GM23338 (cell line): ENCODE data around the gene PPM1J. TPM values are rescaled to one million over a fixed set of nuclear protein-coding genes. Genes with fewer than 3 reads are reported as not detected.

ENCODE experiments used
- CTCF ChIP-seq, 2 experiments: fragments of 200-600 bp in 1 of 2; sonication (generic) in 1 of 2; conservative IDR thresholded peaks; 2 replicates each; pipeline versions ENCODE4 v1.5.1 to v1.6.1; 2016 to 2017; ENCODE audit warnings: antibody characterized with exemption in 2 of 2, low read depth in 2 of 2, mild to moderate bottlenecking in 2 of 2, moderate library complexity in 1 of 2
- ETS1 ChIP-seq: IDR thresholded peaks from 2 replicates; pipeline ENCODE4 v1.6.1; 2016; ENCODE audit warnings: antibody characterized with exemption
- EZH2 ChIP-seq: fragments of 200-600 bp; sonication (generic); IDR thresholded peaks from one replicate; pipeline ENCODE4 v1.8.0; 2017; ENCODE audit warnings: antibody characterized with exemption, mild to moderate bottlenecking, low read depth; ENCODE audit not compliant: unreplicated experiment
- JUNB ChIP-seq: IDR thresholded peaks from one replicate; pipeline ENCODE4 v1.6.1; 2016; ENCODE audit warnings: antibody characterized with exemption; ENCODE audit not compliant: unreplicated experiment
- ZNF462 ChIP-seq: fragments of 250-450 bp; sonication (Bioruptor Pico); IDR thresholded peaks from 2 replicates; pipeline ENCODE4 v1.5.0; 2020; ENCODE audit warnings: mild to moderate bottlenecking, moderate library complexity
- polyA plus RNA-seq: library from polyadenylated mRNA; unstranded; fragments of >200 nt; fragmentation: Nextera tagmentation; extraction: Ambion mirVana; gene quantifications from 2 replicates; pipeline ENCODE4 v1.2.1, GENCODE V29; 2016
- total RNA-seq: library from RNA; depleted of rRNA; stranded (reverse); fragments of >200 nt; shearing (Covaris generic); gene quantifications from 2 replicates; pipeline ENCODE4 v1.2.3, GENCODE V29; 2014

PPM1J gene
- total and polyA plus RNA-seq, 2 experiments from 2014 or later: 19.0 to 22.4 TPM

- no peak for TF ChIP-seq ZNF462
- no peak for TF ChIP-seq JUNB
- TF ChIP-seq EZH2: no peak
- TF ChIP-seq ETS1: no peak
- no peak for TF ChIP-seq CTCF (conservative IDR thresholded peaks at IDR 0.05; ENCODE audit: low read depth in 2 of 2)
Measured at GRCh38 chr1:112703706-112704105, 11.4 kb downstream of the PPM1J start (continued).
